MM.1S (cell line): Measurements from ENCODE around the gene GUCY1B1.

ENCODE experiments used
- CTCF ChIP-seq: fragments of 300-600 bp; sonication (generic); IDR thresholded peaks from 2 replicates; pipeline ENCODE4 v1.5.1; 2016; ENCODE audit warnings: antibody characterized with exemption, low read length, mixed read lengths
- EZH2phosphoT487 ChIP-seq: fragments of 300-600 bp; sonication (generic); IDR thresholded peaks from 2 replicates; pipeline ENCODE4 v1.6.1; 2018; ENCODE audit warnings: antibody characterized with exemption, low read length

DNA sequence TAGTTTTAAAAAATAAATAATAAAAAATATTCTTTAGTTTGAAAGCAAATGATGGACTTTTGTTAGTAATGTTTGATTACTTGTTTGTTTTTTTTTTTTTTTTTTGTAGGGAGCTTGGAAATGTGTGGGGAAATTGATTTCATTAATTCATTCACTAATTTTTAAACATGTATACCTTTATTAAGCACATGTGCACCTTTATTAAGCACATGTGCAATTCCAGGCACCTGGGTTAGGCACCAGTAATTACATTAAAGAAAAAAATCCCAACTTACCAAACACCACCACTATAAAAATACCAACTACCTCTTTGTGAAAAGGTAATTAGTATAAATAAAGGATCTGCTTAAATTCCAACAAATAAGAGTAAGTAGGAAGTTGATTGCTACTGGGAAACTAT is 9.5 kb downstream of the GUCY1B1 start:
- TF ChIP-seq CTCF (no peak), EZH2phosphoT487 (no peak)
